OCI-LY7 (cell line): ENCODE measurements around the gene CFAP92. TPM values are rescaled to one million over a fixed set of nuclear protein-coding genes. Genes with fewer than 3 reads are reported as not detected.

Experiments
- BruUV-seq: library from RNA; stranded (reverse); fragments of 400-500 nt; replicated peaks from 2 replicates; lab custom pipeline; 2021; lab: Mats Ljungman, UMichigan
- CTCF ChIA-PET: fragments of 300-600 bp; sonication (Branson Sonifier 250); formaldehyde crosslinking; loops from one replicate; lab custom pipeline; 2022; ENCODE audit warnings: antibody characterized with exemption; ENCODE audit not compliant: unreplicated experiment; lab: Charles Lee
- POLR2A ChIA-PET: fragments of 300-600 bp; sonication (Branson Sonifier 250); formaldehyde crosslinking; loops from one replicate; lab custom pipeline; 2022; ENCODE audit warnings: antibody characterized with exemption; lab: Charles Lee
- DNase-seq: peaks from one replicate; pipeline ENCODE4 v3.0.0-alpha.2; 2015; ENCODE audit warnings: low spot score
- H2AFZ ChIP-seq: fragments of 200-600 bp; sonication (generic), shearing (Covaris generic); 2 replicates; pipeline ENCODE4 v1.6.1; 2014; ENCODE audit warnings: mild to moderate bottlenecking, antibody characterized with exemption, low read length, moderate library complexity
- H3K27ac ChIP-seq: fragments of 200-600 bp; sonication (generic); 2 replicates; pipeline ENCODE4 v1.5.1; 2014; ENCODE audit warnings: mixed run types, low read depth, mild to moderate bottlenecking, moderate library complexity, low read length, inconsistent platforms; ENCODE audit not compliant: poor library complexity, severe bottlenecking
- H3K36me3 ChIP-seq: fragments of 200-600 bp; sonication (generic); 2 replicates; pipeline ENCODE4 v1.6.1; 2014; ENCODE audit warnings: mild to moderate bottlenecking, antibody characterized with exemption, low read length, moderate library complexity, mixed read lengths; ENCODE audit not compliant: insufficient read depth
- H3K4me1 ChIP-seq: fragments of 200-600 bp; sonication (generic); 2 replicates; pipeline ENCODE4 v1.5.1; 2014; ENCODE audit warnings: mild to moderate bottlenecking, low read length; ENCODE audit not compliant: insufficient read depth, poor library complexity, severe bottlenecking
- H3K4me2 ChIP-seq: fragments of 200-600 bp; sonication (generic); 2 replicates; pipeline ENCODE4 v1.6.1; 2014; ENCODE audit warnings: mild to moderate bottlenecking, low read length
- H3K4me3 ChIP-seq: fragments of 200-600 bp; sonication (generic); 2 replicates; pipeline ENCODE4 v1.5.1; 2014; ENCODE audit warnings: mild to moderate bottlenecking, low read depth, low read length; ENCODE audit not compliant: poor library complexity, severe bottlenecking
- H3K79me2 ChIP-seq: fragments of 200-600 bp; sonication (generic); 2 replicates; pipeline ENCODE4 v1.6.1; 2016; ENCODE audit warnings: low read depth, mild to moderate bottlenecking, low read length, moderate library complexity, mixed read lengths; ENCODE audit not compliant: insufficient read depth
- H3K9me2 ChIP-seq: fragments of 200-600 bp; sonication (generic); 2 replicates; pipeline ENCODE4 v1.6.1; 2016; ENCODE audit warnings: mild to moderate bottlenecking, low read length, mixed read lengths; ENCODE audit not compliant: insufficient read depth
- H3K9me3 ChIP-seq: fragments of 200-600 bp; sonication (generic); 2 replicates; pipeline ENCODE4 v1.6.1; 2014; ENCODE audit warnings: mild to moderate bottlenecking, mixed run types, low read length, mixed read lengths
- H4K20me1 ChIP-seq: fragments of 200-600 bp; sonication (generic); 2 replicates; pipeline ENCODE4 v1.6.1; 2014; ENCODE audit warnings: mild to moderate bottlenecking, antibody characterized with exemption, low read length, moderate library complexity, mixed read lengths; ENCODE audit not compliant: insufficient read depth
- EZH2phosphoT487 ChIP-seq: fragments of 200-600 bp; sonication (generic); IDR thresholded peaks from 2 replicates; pipeline ENCODE4 v1.6.1; 2018; ENCODE audit warnings: low read depth, borderline replicate concordance, mild to moderate bottlenecking, mixed run types, antibody characterized with exemption, low read length, moderate library complexity, mixed read lengths
- intact Hi-C: fragments of 100-400 bp; cut with micrococcal nuclease; formaldehyde crosslinking; loops from one replicate; pipeline ENCODE4 v1.10.0; 2022; ENCODE audit not compliant: unreplicated experiment
- total RNA-seq, 2 experiments: library from RNA; depleted of rRNA in 1 of 2; stranded (reverse); fragments of >200 nt in 1 of 2; shearing (Covaris generic) in 1 of 2; gene quantifications; 2 replicates each; pipeline ENCODE4 v1.2.3, GENCODE V29; 2014 to 2022
- TF ChIP-seq, protein P1 (sequence below): fragments of 200-600 bp; sonication (generic); conservative IDR thresholded peaks from 2 replicates; pipeline ENCODE4 v1.5.1; 2014; ENCODE audit warnings: mild to moderate bottlenecking, antibody characterized with exemption, low read length, moderate library complexity, mixed read lengths

Gene CFAP92
- total RNA-seq, 2 experiments from 2014 or later: 0.08 to 0.66 TPM

DNA sequence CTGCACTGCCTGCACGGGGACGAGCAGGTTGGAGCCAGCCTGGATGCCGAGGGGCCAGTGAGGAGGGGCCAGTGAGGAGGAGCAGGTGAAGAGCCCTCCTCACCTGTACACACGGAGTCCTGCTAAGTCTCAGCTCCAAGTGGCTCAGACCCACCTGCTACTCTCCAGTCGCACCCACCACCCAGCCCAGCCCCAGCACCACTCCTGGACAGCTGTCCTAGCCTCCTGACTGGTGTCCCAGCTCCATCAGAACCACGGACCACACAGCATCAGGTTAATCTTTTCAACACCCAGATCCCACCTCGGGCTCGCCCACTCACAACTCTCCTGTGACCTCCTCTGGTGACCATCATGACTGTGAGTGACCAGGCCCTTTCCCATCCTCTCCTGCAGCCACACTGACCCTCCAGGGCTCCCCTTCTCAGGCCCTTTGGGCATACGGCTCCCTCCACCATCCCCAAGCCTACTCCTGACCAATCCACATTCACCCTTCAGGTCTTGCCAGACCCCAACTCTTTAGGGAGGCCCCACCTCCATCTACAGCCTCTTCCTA, 21.0 kb upstream of the CFAP92 start:
- Histone ChIP-seq H3K79me2 (no peaks in the 10 kb centered on the region), H4K20me1 (no peaks in the 10 kb centered on the region), H3K4me2 (no peak overlapping the region), H3K4me3 (no peak overlapping the region), H3K27ac (no peak overlapping the region), H2AFZ (no peak overlapping the region), H3K4me1 (peaks cover 32% of the 10 kb centered on the region), H3K9me3 (no peaks in the 10 kb centered on the region), H3K36me3 (no peaks in the 10 kb centered on the region), H3K9me2 (no peaks in the 10 kb centered on the region)
- BruUV-seq: no TSS peak
- POLR2A ChIA-PET: interaction anchor here (0.6 to 3.0 kb wide), 2 partner anchors 12 to 107 kb away, joined by 3 to 24 read pairs; no protein-coding TSS in a partner anchor
- TF ChIP-seq, protein P1, sequence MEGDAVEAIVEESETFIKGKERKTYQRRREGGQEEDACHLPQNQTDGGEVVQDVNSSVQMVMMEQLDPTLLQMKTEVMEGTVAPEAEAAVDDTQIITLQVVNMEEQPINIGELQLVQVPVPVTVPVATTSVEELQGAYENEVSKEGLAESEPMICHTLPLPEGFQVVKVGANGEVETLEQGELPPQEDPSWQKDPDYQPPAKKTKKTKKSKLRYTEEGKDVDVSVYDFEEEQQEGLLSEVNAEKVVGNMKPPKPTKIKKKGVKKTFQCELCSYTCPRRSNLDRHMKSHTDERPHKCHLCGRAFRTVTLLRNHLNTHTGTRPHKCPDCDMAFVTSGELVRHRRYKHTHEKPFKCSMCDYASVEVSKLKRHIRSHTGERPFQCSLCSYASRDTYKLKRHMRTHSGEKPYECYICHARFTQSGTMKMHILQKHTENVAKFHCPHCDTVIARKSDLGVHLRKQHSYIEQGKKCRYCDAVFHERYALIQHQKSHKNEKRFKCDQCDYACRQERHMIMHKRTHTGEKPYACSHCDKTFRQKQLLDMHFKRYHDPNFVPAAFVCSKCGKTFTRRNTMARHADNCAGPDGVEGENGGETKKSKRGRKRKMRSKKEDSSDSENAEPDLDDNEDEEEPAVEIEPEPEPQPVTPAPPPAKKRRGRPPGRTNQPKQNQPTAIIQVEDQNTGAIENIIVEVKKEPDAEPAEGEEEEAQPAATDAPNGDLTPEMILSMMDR: no peak
- no peak for TF ChIP-seq EZH2phosphoT487
- CTCF ChIA-PET: interaction anchor here (0.6 to 2.2 kb wide), 3 partner anchors 20 to 44 kb away, joined by 3 to 18 read pairs (median 14); partner anchors contain the start of gene CFAP92
- intact Hi-C loops: no loop called here
- no peak for DNase-seq

DNA sequence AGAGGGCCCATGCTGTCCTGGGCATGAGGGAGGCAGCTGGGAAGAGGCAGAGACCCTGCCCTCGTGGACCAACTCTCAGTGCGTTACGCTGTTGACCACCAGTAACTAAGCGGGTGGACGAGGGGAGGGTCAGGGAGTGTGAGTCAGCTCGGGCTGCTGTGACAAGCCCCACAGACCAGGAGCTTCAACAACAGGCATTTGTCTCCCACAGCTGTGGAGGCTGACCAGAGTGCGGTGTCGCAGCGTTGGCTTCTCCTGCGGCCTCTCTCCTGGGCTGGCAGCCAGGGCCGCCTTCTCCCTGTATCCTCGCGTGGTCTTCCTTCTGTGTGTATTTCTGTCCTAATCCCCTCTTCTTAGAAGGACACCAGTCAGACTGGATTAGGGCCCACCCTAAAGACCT, 20.3 kb upstream of the CFAP92 start:
- no peaks in the 10 kb centered on the region for H3K9me2 ChIP-seq
- no peaks in the 10 kb centered on the region for H4K20me1 ChIP-seq
- TF ChIP-seq, protein P1: no peak
- TF ChIP-seq EZH2phosphoT487: no peak
- H3K79me2 ChIP-seq: no peaks in the 10 kb centered on the region
- ChIA-PET CTCF (no interaction called here), POLR2A (interaction anchor here (0.6 kb wide), 1 partner anchor 21 kb away, joined by 3 read pairs; no protein-coding TSS in a partner anchor)
- no peak overlapping the region for H3K27ac ChIP-seq
- intact Hi-C loops: no loop called here
- no TSS peak for BruUV-seq
- H3K36me3 ChIP-seq: no peaks in the 10 kb centered on the region
- peaks cover 32% of the 10 kb centered on the region for H3K4me1 ChIP-seq
- no peak overlapping the region for H3K4me2 ChIP-seq
- no peak for DNase-seq
- no peak overlapping the region for H3K4me3 ChIP-seq
- H3K9me3 ChIP-seq: no peaks in the 10 kb centered on the region
- no peak overlapping the region for H2AFZ ChIP-seq

DNA sequence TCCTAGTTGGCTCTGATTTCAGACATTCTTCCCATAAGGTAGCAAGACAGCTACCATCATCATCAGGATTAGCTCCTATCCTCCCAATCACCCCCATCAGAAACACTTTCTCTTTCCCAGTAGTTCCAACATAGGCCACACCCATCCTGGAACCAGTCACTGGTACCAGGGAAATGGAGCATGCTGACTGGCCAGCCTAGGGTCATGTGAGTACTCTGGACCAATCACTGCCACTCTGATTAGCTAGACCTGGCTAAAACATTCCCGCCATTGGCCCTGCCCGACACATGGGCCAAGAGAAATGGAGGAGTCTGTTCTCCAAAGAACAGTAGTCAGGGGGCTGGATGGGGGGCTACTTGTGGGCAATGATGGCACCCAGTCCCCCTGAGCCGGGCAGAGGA, 19.6 kb upstream of the CFAP92 start:
- Histone ChIP-seq H4K20me1 (no peaks in the 10 kb centered on the region), H3K9me2 (no peaks in the 10 kb centered on the region), H3K4me3 (no peak overlapping the region), H2AFZ (no peak overlapping the region), H3K27ac (no peak overlapping the region), H3K79me2 (no peaks in the 10 kb centered on the region), H3K9me3 (no peaks in the 10 kb centered on the region), H3K4me1 (peaks cover 32% of the 10 kb centered on the region), H3K36me3 (no peaks in the 10 kb centered on the region), H3K4me2 (no peak overlapping the region)
- no peak for DNase-seq
- POLR2A ChIA-PET: interaction anchor here (0.6 kb wide), 3 partner anchors 21 to 114 kb away, joined by 3 read pairs; no protein-coding TSS in a partner anchor
- no TSS peak for BruUV-seq
- intact Hi-C loops: no loop called here
- CTCF ChIA-PET: no interaction called here
- TF ChIP-seq, protein P1: no peak
- TF ChIP-seq EZH2phosphoT487: no peak
